HEK293 (cell line): ENCODE measurements around the gene CD96.

Experiments
- CTCF ChIA-PET: fragments of 350-600 bp; formaldehyde crosslinking; extraction: SDS; loops from one replicate; lab custom pipeline; 2021; ENCODE audit warnings: antibody characterized with exemption; lab: Yijun Ruan, JAX
- POLR2A ChIA-PET: fragments of 300-600 bp; formaldehyde crosslinking; extraction: SDS; loops from one replicate; lab custom pipeline; 2020; ENCODE audit warnings: antibody characterized with exemption, inconsistent platforms; lab: Yijun Ruan, JAX
- H3K27ac ChIP-seq: fragments of 200-500 bp; sonication (Bioruptor generic); 2 replicates; pipeline ENCODE4 v1.5.1; 2014; ENCODE audit warnings: low read depth, low read length, control low read depth, inconsistent platforms; ENCODE audit errors: extremely low read depth
- H3K36me3 ChIP-seq, 2 experiments: fragments of 200-500 bp in 1 of 2; sonication (Bioruptor generic) in 1 of 2; 1 replicate in 1 of 2; 2 replicates in 1 of 2; pipeline ENCODE4 v1.5.1; 2014 to 2017; ENCODE audit warnings: inconsistent platforms in 2 of 2, low read length in 2 of 2; ENCODE audit not compliant: control insufficient read depth in 2 of 2, insufficient read depth in 1 of 2
- H3K4me1 ChIP-seq: fragments of 200-500 bp; sonication (Bioruptor generic); 2 replicates; pipeline ENCODE4 v1.5.1; 2014; ENCODE audit warnings: mild to moderate bottlenecking, low read length, inconsistent platforms; ENCODE audit not compliant: control insufficient read depth, insufficient read depth
- H3K4me3 ChIP-seq: 2 replicates; pipeline ENCODE4 v1.5.1; 2011; ENCODE audit warnings: low read depth, mild to moderate bottlenecking, control low read depth, low read length, moderate library complexity
- H3K9me3 ChIP-seq: fragments of 200-500 bp; sonication (Bioruptor generic); 2 replicates; pipeline ENCODE4 v1.5.1; 2014; ENCODE audit warnings: low read depth, low read length, inconsistent platforms; ENCODE audit not compliant: control insufficient read depth, insufficient read depth
- SP2 ChIP-seq: fragments of 450-650 bp; formaldehyde crosslinking; IDR thresholded peaks from 2 replicates; pipeline ENCODE4 v1.5.1; 2016; ENCODE audit warnings: missing biosample characterization, missing genetic modification characterization
- TRIM28 ChIP-seq: IDR thresholded peaks from 2 replicates; pipeline ENCODE4 v1.6.1; 2011; ENCODE audit warnings: low read length, control low read depth, borderline replicate concordance
- YY1 ChIP-seq: fragments of 450-650 bp; formaldehyde crosslinking; IDR thresholded peaks from 2 replicates; pipeline ENCODE4 v1.5.1; 2018; ENCODE audit warnings: missing biosample characterization, missing genetic modification characterization
- ZBTB48 ChIP-seq: fragments of 450-650 bp; formaldehyde crosslinking; IDR thresholded peaks from 2 replicates; pipeline ENCODE4 v1.5.1; 2016; ENCODE audit warnings: missing biosample characterization, missing genetic modification characterization
- ZFP41 ChIP-seq: fragments of 450-650 bp; formaldehyde crosslinking; IDR thresholded peaks from 2 replicates; pipeline ENCODE4 v1.5.1; 2016; ENCODE audit warnings: missing biosample characterization, missing genetic modification characterization, borderline replicate concordance
- ZFP69B ChIP-seq: fragments of 450-650 bp; formaldehyde crosslinking; IDR thresholded peaks from 2 replicates; pipeline ENCODE4 v1.5.1; 2016; ENCODE audit warnings: missing biosample characterization, missing genetic modification characterization
- ZNF174 ChIP-seq: fragments of 450-650 bp; formaldehyde crosslinking; IDR thresholded peaks from 2 replicates; pipeline ENCODE4 v1.5.0; 2017; ENCODE audit warnings: missing biosample characterization, mild to moderate bottlenecking, missing genetic modification characterization
- ZNF239 ChIP-seq: fragments of 450-650 bp; formaldehyde crosslinking; IDR thresholded peaks from 2 replicates; pipeline ENCODE4 v1.5.1; 2016; ENCODE audit warnings: missing biosample characterization, missing genetic modification characterization
- ZNF350 ChIP-seq: fragments of 450-650 bp; formaldehyde crosslinking; IDR thresholded peaks from 2 replicates; pipeline ENCODE4 v1.5.0; 2017; ENCODE audit warnings: missing biosample characterization, mild to moderate bottlenecking, missing genetic modification characterization
- ZNF473 ChIP-seq: fragments of 450-650 bp; formaldehyde crosslinking; IDR thresholded peaks from 2 replicates; pipeline ENCODE4 v1.5.1; 2017; ENCODE audit warnings: missing biosample characterization, missing genetic modification characterization
- ZNF555 ChIP-seq: fragments of 450-650 bp; formaldehyde crosslinking; conservative IDR thresholded peaks from 2 replicates; pipeline ENCODE4 v1.5.1; 2017; ENCODE audit warnings: missing biosample characterization, mild to moderate bottlenecking, missing genetic modification characterization, inconsistent platforms
- ZNF558 ChIP-seq: fragments of 450-650 bp; formaldehyde crosslinking; IDR thresholded peaks from 2 replicates; pipeline ENCODE4 v1.5.1; 2016; ENCODE audit warnings: missing biosample characterization, missing genetic modification characterization
- ZNF621 ChIP-seq: fragments of 450-650 bp; formaldehyde crosslinking; IDR thresholded peaks from 2 replicates; pipeline ENCODE4 v1.5.1; 2017; ENCODE audit warnings: missing biosample characterization, missing genetic modification characterization
- ZNF707 ChIP-seq: fragments of 450-650 bp; formaldehyde crosslinking; IDR thresholded peaks from 2 replicates; pipeline ENCODE4 v1.5.1; 2016; ENCODE audit warnings: missing biosample characterization, missing genetic modification characterization
- ZNF777 ChIP-seq: fragments of 450-650 bp; formaldehyde crosslinking; IDR thresholded peaks from 2 replicates; pipeline ENCODE4 v1.5.1; 2017; ENCODE audit warnings: missing biosample characterization, missing genetic modification characterization, borderline replicate concordance
- ZSCAN16 ChIP-seq: fragments of 450-650 bp; formaldehyde crosslinking; IDR thresholded peaks from 2 replicates; pipeline ENCODE4 v1.5.1; 2016; ENCODE audit warnings: missing biosample characterization, missing genetic modification characterization
- ZSCAN30 ChIP-seq: fragments of 450-650 bp; IDR thresholded peaks from 2 replicates; pipeline ENCODE4 v1.5.1; 2018; ENCODE audit warnings: missing biosample characterization, mild to moderate bottlenecking, missing genetic modification characterization, moderate library complexity
- TF ChIP-seq, protein P1 (sequence below): fragments of 450-650 bp; formaldehyde crosslinking; IDR thresholded peaks from 2 replicates; pipeline ENCODE4 v1.5.1; 2017; ENCODE audit warnings: missing biosample characterization, missing genetic modification characterization
- TF ChIP-seq, protein P2 (sequence below): fragments of 450-650 bp; formaldehyde crosslinking; IDR thresholded peaks from 2 replicates; pipeline ENCODE4 v1.5.1; 2016; ENCODE audit warnings: missing biosample characterization, missing genetic modification characterization
- TF ChIP-seq, protein P3 (sequence below): fragments of 450-650 bp; formaldehyde crosslinking; IDR thresholded peaks from 2 replicates; pipeline ENCODE4 v1.5.1; 2016; ENCODE audit warnings: missing biosample characterization, missing genetic modification characterization
- TF ChIP-seq, protein P4 (sequence below): fragments of 450-650 bp; formaldehyde crosslinking; IDR thresholded peaks from 2 replicates; pipeline ENCODE4 v1.5.1; 2016; ENCODE audit warnings: missing biosample characterization, missing genetic modification characterization, borderline replicate concordance

CD96 gene

DNA sequence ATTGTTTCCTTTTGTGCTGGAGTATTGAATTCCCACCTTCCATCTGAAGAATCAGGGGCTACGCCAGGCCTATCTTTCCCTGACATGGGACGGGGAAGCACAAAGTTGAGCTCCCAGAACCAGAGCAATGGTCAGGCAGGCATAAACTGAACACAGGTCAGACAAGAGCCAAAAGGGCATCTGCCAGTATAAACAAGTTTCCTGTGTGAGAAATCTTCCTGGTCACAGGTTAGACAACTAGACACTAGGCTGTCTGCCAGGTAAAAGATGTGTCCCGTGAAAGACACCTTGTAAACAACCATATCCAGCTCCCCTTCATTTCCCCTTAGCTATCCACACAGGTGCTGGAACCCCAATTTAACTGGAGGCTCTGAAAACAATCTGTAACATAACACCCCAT, 44.0 kb upstream of the CD96 start:
- H3K27ac ChIP-seq, result no peak overlapping the region
- TF ChIP-seq ZSCAN30 (tag by site-specific recombination) (no peak), ZBTB48 (tag by site-specific recombination) (no peak), ZSCAN16 (tag by site-specific recombination) (no peak), YY1 (tag by site-specific recombination) (no peak), ZNF239 (tag by site-specific recombination) (no peak), SP2 (tag by site-specific recombination) (no peak), ZNF707 (no peak), ZNF350 (no peak), ZNF555 (tag by site-specific recombination) (no peak), ZNF558 (tag by site-specific recombination) (no peak), ZFP69B (tag by site-specific recombination) (no peak), ZFP41 (tag by site-specific recombination) (no peak), ZNF174 (no peak)
- TF ChIP-seq, protein P1, sequence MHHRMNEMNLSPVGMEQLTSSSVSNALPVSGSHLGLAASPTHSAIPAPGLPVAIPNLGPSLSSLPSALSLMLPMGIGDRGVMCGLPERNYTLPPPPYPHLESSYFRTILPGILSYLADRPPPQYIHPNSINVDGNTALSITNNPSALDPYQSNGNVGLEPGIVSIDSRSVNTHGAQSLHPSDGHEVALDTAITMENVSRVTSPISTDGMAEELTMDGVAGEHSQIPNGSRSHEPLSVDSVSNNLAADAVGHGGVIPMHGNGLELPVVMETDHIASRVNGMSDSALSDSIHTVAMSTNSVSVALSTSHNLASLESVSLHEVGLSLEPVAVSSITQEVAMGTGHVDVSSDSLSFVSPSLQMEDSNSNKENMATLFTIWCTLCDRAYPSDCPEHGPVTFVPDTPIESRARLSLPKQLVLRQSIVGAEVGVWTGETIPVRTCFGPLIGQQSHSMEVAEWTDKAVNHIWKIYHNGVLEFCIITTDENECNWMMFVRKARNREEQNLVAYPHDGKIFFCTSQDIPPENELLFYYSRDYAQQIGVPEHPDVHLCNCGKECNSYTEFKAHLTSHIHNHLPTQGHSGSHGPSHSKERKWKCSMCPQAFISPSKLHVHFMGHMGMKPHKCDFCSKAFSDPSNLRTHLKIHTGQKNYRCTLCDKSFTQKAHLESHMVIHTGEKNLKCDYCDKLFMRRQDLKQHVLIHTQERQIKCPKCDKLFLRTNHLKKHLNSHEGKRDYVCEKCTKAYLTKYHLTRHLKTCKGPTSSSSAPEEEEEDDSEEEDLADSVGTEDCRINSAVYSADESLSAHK (tag by site-specific recombination), result no peak
- TF ChIP-seq, protein P2, sequence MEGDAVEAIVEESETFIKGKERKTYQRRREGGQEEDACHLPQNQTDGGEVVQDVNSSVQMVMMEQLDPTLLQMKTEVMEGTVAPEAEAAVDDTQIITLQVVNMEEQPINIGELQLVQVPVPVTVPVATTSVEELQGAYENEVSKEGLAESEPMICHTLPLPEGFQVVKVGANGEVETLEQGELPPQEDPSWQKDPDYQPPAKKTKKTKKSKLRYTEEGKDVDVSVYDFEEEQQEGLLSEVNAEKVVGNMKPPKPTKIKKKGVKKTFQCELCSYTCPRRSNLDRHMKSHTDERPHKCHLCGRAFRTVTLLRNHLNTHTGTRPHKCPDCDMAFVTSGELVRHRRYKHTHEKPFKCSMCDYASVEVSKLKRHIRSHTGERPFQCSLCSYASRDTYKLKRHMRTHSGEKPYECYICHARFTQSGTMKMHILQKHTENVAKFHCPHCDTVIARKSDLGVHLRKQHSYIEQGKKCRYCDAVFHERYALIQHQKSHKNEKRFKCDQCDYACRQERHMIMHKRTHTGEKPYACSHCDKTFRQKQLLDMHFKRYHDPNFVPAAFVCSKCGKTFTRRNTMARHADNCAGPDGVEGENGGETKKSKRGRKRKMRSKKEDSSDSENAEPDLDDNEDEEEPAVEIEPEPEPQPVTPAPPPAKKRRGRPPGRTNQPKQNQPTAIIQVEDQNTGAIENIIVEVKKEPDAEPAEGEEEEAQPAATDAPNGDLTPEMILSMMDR (tag by site-specific recombination), result no peak
- TF ChIP-seq, protein P3, sequence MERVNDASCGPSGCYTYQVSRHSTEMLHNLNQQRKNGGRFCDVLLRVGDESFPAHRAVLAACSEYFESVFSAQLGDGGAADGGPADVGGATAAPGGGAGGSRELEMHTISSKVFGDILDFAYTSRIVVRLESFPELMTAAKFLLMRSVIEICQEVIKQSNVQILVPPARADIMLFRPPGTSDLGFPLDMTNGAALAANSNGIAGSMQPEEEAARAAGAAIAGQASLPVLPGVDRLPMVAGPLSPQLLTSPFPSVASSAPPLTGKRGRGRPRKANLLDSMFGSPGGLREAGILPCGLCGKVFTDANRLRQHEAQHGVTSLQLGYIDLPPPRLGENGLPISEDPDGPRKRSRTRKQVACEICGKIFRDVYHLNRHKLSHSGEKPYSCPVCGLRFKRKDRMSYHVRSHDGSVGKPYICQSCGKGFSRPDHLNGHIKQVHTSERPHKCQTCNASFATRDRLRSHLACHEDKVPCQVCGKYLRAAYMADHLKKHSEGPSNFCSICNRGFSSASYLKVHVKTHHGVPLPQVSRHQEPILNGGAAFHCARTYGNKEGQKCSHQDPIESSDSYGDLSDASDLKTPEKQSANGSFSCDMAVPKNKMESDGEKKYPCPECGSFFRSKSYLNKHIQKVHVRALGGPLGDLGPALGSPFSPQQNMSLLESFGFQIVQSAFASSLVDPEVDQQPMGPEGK, result no peak
- TF ChIP-seq, protein P4, sequence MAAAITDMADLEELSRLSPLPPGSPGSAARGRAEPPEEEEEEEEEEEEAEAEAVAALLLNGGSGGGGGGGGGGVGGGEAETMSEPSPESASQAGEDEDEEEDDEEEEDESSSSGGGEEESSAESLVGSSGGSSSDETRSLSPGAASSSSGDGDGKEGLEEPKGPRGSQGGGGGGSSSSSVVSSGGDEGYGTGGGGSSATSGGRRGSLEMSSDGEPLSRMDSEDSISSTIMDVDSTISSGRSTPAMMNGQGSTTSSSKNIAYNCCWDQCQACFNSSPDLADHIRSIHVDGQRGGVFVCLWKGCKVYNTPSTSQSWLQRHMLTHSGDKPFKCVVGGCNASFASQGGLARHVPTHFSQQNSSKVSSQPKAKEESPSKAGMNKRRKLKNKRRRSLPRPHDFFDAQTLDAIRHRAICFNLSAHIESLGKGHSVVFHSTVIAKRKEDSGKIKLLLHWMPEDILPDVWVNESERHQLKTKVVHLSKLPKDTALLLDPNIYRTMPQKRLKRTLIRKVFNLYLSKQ (tag by site-specific recombination), result no peak
- TF ChIP-seq, all 188 proteins: peak for 0
- no peaks in the 10 kb centered on the region for H3K4me1 ChIP-seq
- ChIA-PET CTCF (no interaction called here), POLR2A (no interaction called here)
- no peak overlapping the region for H3K4me3 ChIP-seq
- H3K36me3 ChIP-seq, result no peaks in the 10 kb centered on the region
- H3K9me3 ChIP-seq, result no peaks in the 10 kb centered on the region

GRCh38 chr3:111506435-111506834, 35.6 kb upstream of the CD96 start:
- no peak overlapping the region for H3K27ac ChIP-seq
- POLR2A ChIA-PET, result no interaction called here
- CTCF ChIA-PET, result no interaction called here
- no peaks in the 10 kb centered on the region for H3K4me1 ChIP-seq
- no peaks in the 10 kb centered on the region for H3K36me3 ChIP-seq
- H3K9me3 ChIP-seq, result no peaks in the 10 kb centered on the region
- no peak for TF ChIP-seq ZNF473 (tag by site-specific recombination)
- TF ChIP-seq ZNF777 (tag by site-specific recombination), result no peak
- TF ChIP-seq ZNF621 (tag by site-specific recombination), result no peak
- no peak for TF ChIP-seq ZSCAN16 (tag by site-specific recombination)
- TF ChIP-seq TRIM28, result no peak
- no peak overlapping the region for H3K4me3 ChIP-seq
